OCI-LY7 (cell line): Measurements from ENCODE around the gene TBPL1. TPM values are rescaled to one million over a fixed set of nuclear protein-coding genes. Genes with fewer than 3 reads are reported as not detected.

Source experiments
- Bru-seq: library from RNA; stranded (reverse); fragments of 400-500 nt; gene quantifications from one replicate; lab custom pipeline; 2021; lab: Mats Ljungman, UMichigan
- BruChase-seq, 2 experiments: library from RNA; stranded (reverse); fragments of 400-500 nt; gene quantifications; one replicate each; lab custom pipeline; 2021; lab: Mats Ljungman, UMichigan
- BruUV-seq: library from RNA; stranded (reverse); fragments of 400-500 nt; replicated peaks from 2 replicates; lab custom pipeline; 2021; lab: Mats Ljungman, UMichigan
- CTCF ChIA-PET: fragments of 300-600 bp; sonication (Branson Sonifier 250); formaldehyde crosslinking; loops from one replicate; lab custom pipeline; 2022; ENCODE audit warnings: antibody characterized with exemption; ENCODE audit not compliant: unreplicated experiment; lab: Charles Lee
- POLR2A ChIA-PET: fragments of 300-600 bp; sonication (Branson Sonifier 250); formaldehyde crosslinking; loops from one replicate; lab custom pipeline; 2022; ENCODE audit warnings: antibody characterized with exemption; lab: Charles Lee
- DNase-seq: peaks from one replicate; pipeline ENCODE4 v3.0.0-alpha.2; 2015; ENCODE audit warnings: low spot score
- H2AFZ ChIP-seq: fragments of 200-600 bp; sonication (generic), shearing (Covaris generic); 2 replicates; pipeline ENCODE4 v1.6.1; 2014; ENCODE audit warnings: mild to moderate bottlenecking, antibody characterized with exemption, low read length, moderate library complexity
- H3K27ac ChIP-seq: fragments of 200-600 bp; sonication (generic); 2 replicates; pipeline ENCODE4 v1.5.1; 2014; ENCODE audit warnings: mixed run types, low read depth, mild to moderate bottlenecking, moderate library complexity, low read length, inconsistent platforms; ENCODE audit not compliant: poor library complexity, severe bottlenecking
- H3K36me3 ChIP-seq: fragments of 200-600 bp; sonication (generic); 2 replicates; pipeline ENCODE4 v1.6.1; 2014; ENCODE audit warnings: mild to moderate bottlenecking, antibody characterized with exemption, low read length, moderate library complexity, mixed read lengths; ENCODE audit not compliant: insufficient read depth
- H3K4me1 ChIP-seq: fragments of 200-600 bp; sonication (generic); 2 replicates; pipeline ENCODE4 v1.5.1; 2014; ENCODE audit warnings: mild to moderate bottlenecking, low read length; ENCODE audit not compliant: insufficient read depth, poor library complexity, severe bottlenecking
- H3K4me2 ChIP-seq: fragments of 200-600 bp; sonication (generic); 2 replicates; pipeline ENCODE4 v1.6.1; 2014; ENCODE audit warnings: mild to moderate bottlenecking, low read length
- H3K4me3 ChIP-seq: fragments of 200-600 bp; sonication (generic); 2 replicates; pipeline ENCODE4 v1.5.1; 2014; ENCODE audit warnings: mild to moderate bottlenecking, low read depth, low read length; ENCODE audit not compliant: poor library complexity, severe bottlenecking
- H3K79me2 ChIP-seq: fragments of 200-600 bp; sonication (generic); 2 replicates; pipeline ENCODE4 v1.6.1; 2016; ENCODE audit warnings: low read depth, mild to moderate bottlenecking, low read length, moderate library complexity, mixed read lengths; ENCODE audit not compliant: insufficient read depth
- H3K9me2 ChIP-seq: fragments of 200-600 bp; sonication (generic); 2 replicates; pipeline ENCODE4 v1.6.1; 2016; ENCODE audit warnings: mild to moderate bottlenecking, low read length, mixed read lengths; ENCODE audit not compliant: insufficient read depth
- H3K9me3 ChIP-seq: fragments of 200-600 bp; sonication (generic); 2 replicates; pipeline ENCODE4 v1.6.1; 2014; ENCODE audit warnings: mild to moderate bottlenecking, mixed run types, low read length, mixed read lengths
- H4K20me1 ChIP-seq: fragments of 200-600 bp; sonication (generic); 2 replicates; pipeline ENCODE4 v1.6.1; 2014; ENCODE audit warnings: mild to moderate bottlenecking, antibody characterized with exemption, low read length, moderate library complexity, mixed read lengths; ENCODE audit not compliant: insufficient read depth
- EZH2phosphoT487 ChIP-seq: fragments of 200-600 bp; sonication (generic); IDR thresholded peaks from 2 replicates; pipeline ENCODE4 v1.6.1; 2018; ENCODE audit warnings: low read depth, borderline replicate concordance, mild to moderate bottlenecking, mixed run types, antibody characterized with exemption, low read length, moderate library complexity, mixed read lengths
- intact Hi-C: fragments of 100-400 bp; cut with micrococcal nuclease; formaldehyde crosslinking; loops from one replicate; pipeline ENCODE4 v1.10.0; 2022; ENCODE audit not compliant: unreplicated experiment
- long read RNA-seq: library from polyadenylated mRNA; stranded (forward); transcript quantifications from one replicate; pipeline ENCODE4 v2.0.0, GENCODE V29; 2022
- total RNA-seq, 2 experiments: library from RNA; depleted of rRNA in 1 of 2; stranded (reverse); fragments of >200 nt in 1 of 2; shearing (Covaris generic) in 1 of 2; gene quantifications; 2 replicates each; pipeline ENCODE4 v1.2.3, GENCODE V29; 2014 to 2022
- TF ChIP-seq, protein P1 (sequence below): fragments of 200-600 bp; sonication (generic); conservative IDR thresholded peaks from 2 replicates; pipeline ENCODE4 v1.5.1; 2014; ENCODE audit warnings: mild to moderate bottlenecking, antibody characterized with exemption, low read length, moderate library complexity, mixed read lengths

The TBPL1 gene
- total RNA-seq (2014; rRNA removed; shearing (Covaris generic)) (25.9 and 27.8 TPM in 2 replicates), total RNA-seq (2022) (47.7 and 50.0 TPM in 2 replicates), Bru-seq, nascent RNA (percentile 91 among the genes with signal in this experiment), BruChase-seq, experiment 1, labeled RNA remaining after a 6-hour chase (percentile 77 among the genes with signal in this experiment), BruChase-seq, experiment 2, labeled RNA remaining after a 2-hour chase (percentile 86 among the genes with signal in this experiment)
- long read RNA-seq, full-length matches to known transcripts, result 95 of 112 reads
- long read RNA-seq, partial matches to known transcripts, result 1 of 112 reads
- long read RNA-seq, other reads (novel, unspliced or antisense), result 16 of 112 reads

GRCh38 chr6:133952815-133953633 is at the start of gene TBPL1:
Gene TBPL1 (plus strand): TSS chr6:133953224. CDS start chr6:133980126, 26,902 bp downstream.
- TF ChIP-seq EZH2phosphoT487, result no peak
- TF ChIP-seq, protein P1, sequence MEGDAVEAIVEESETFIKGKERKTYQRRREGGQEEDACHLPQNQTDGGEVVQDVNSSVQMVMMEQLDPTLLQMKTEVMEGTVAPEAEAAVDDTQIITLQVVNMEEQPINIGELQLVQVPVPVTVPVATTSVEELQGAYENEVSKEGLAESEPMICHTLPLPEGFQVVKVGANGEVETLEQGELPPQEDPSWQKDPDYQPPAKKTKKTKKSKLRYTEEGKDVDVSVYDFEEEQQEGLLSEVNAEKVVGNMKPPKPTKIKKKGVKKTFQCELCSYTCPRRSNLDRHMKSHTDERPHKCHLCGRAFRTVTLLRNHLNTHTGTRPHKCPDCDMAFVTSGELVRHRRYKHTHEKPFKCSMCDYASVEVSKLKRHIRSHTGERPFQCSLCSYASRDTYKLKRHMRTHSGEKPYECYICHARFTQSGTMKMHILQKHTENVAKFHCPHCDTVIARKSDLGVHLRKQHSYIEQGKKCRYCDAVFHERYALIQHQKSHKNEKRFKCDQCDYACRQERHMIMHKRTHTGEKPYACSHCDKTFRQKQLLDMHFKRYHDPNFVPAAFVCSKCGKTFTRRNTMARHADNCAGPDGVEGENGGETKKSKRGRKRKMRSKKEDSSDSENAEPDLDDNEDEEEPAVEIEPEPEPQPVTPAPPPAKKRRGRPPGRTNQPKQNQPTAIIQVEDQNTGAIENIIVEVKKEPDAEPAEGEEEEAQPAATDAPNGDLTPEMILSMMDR, result no peak
- intact Hi-C loops, result loop anchor here (5.0 to 10.0 kb wide), 3 partner anchors 1138 to 1542 kb away; partner anchors contain the start of genes AHI1 and RPS12
- peak within 1 kb of the TSS; percentile 99 for H3K4me3 ChIP-seq
- DNase-seq, result peak; percentile 96
- no peaks in the 10 kb centered on the region for H3K9me2 ChIP-seq
- H4K20me1 ChIP-seq, result peaks cover 41% of the 10 kb centered on the region
- no TSS peak for BruUV-seq
- H3K4me1 ChIP-seq, result peaks cover 45% of the 10 kb centered on the region
- H3K79me2 ChIP-seq, result peaks cover 49% of the 10 kb centered on the region
- H3K9me3 ChIP-seq, result no peaks in the 10 kb centered on the region
- H3K36me3 ChIP-seq, result 0 out of 2 replicates have a peak, but pooled peaks cover 8% of the 10 kb centered on the region
- H3K27ac ChIP-seq, result peak within 1 kb of the TSS; percentile 77
- peak within 1 kb of the TSS; percentile 99 for H2AFZ ChIP-seq
- ChIA-PET CTCF (interaction anchor here (1.4 kb wide), 1 partner anchor 13 kb away, joined by 4 read pairs; no protein-coding TSS in a partner anchor), POLR2A (interaction anchor here (0.7 to 5.8 kb wide), 4 partner anchors 14 to 912 kb away, joined by 3 to 57 read pairs (median 9); no protein-coding TSS in a partner anchor)
- H3K4me2 ChIP-seq, result peak within 1 kb of the TSS; percentile 94

DNA sequence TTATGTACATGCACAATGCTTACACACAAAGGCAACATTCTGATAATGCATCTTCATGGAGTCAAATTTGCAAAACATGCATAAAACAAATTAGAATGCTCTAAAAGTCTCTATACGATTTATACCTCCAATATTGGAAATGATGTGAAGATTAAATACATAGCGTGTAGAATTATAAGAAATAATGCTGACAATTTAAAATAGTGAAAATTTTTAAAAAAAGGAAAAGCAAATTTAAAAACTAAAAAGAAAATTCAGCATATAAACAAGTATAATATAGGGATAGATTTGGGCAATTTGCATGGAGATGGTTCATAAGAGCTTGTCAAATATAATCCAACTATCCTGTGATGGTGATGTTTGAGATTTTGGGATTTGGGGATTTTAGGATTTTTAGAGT is 49.2 kb upstream of the TBPL1 start:
- BruUV-seq, result no TSS peak
- H2AFZ ChIP-seq, result no peak overlapping the region
- no peaks in the 10 kb centered on the region for H4K20me1 ChIP-seq
- ChIA-PET CTCF (no interaction called here), POLR2A (no interaction called here)
- H3K9me3 ChIP-seq, result no peaks in the 10 kb centered on the region
- H3K4me3 ChIP-seq, result no peak overlapping the region
- no peak for TF ChIP-seq EZH2phosphoT487
- TF ChIP-seq, protein P1, result no peak
- no peaks in the 10 kb centered on the region for H3K79me2 ChIP-seq
- H3K4me1 ChIP-seq, result no peaks in the 10 kb centered on the region
- no peaks in the 10 kb centered on the region for H3K36me3 ChIP-seq
- DNase-seq, result no peak
- H3K4me2 ChIP-seq, result no peak overlapping the region
- H3K27ac ChIP-seq, result no peak overlapping the region
- intact Hi-C loops, result no loop called here
- H3K9me2 ChIP-seq, result no peaks in the 10 kb centered on the region
